Heart right ventricle (tissue), 16 donors: Measurements from ENCODE around the gene SCN5A. TPM values are rescaled to one million over a fixed set of nuclear protein-coding genes. Genes with fewer than 3 reads are reported as not detected.

Experiments used
- ATAC-seq, 8 donors: fragments of 200-7000 bp; cut with Tn5 transposase; one replicate each; pipeline ENCODE4 v1.9.1; 2020; ENCODE audit warnings: mild to moderate bottlenecking in 8 of 8, moderate library complexity in 8 of 8, moderate number of reproducible peaks in 1 of 8
- DNase-seq, 2 donors: peaks; one replicate each; pipeline ENCODE4 v3.0.0-alpha.2; 2020
- H3K27ac ChIP-seq, 10 donors: fragments of 200-600 bp; sonication (generic) in 2 of 10; one replicate each; pipeline versions ENCODE4 v1.5.0 to v1.8.0; 2020 to 2022; ENCODE audit warnings: mild to moderate bottlenecking in 3 of 10
- H3K27me3 ChIP-seq, 7 donors: fragments of 200-600 bp; one replicate each; pipeline ENCODE4 v1.8.0; 2021 to 2022; ENCODE audit warnings: mild to moderate bottlenecking in 2 of 7
- H3K36me3 ChIP-seq, 9 donors: fragments of 200-600 bp; sonication (generic) in 1 of 9; one replicate each; pipeline versions ENCODE4 v1.5.0 to v1.8.0; 2020 to 2022; ENCODE audit warnings: mild to moderate bottlenecking in 2 of 9
- H3K4me1 ChIP-seq, 9 donors: fragments of 200-600 bp; sonication (generic) in 1 of 9; one replicate each; pipeline versions ENCODE4 v1.5.0 to v1.8.0; 2020 to 2022; ENCODE audit warnings: mild to moderate bottlenecking in 4 of 9
- H3K4me3 ChIP-seq, 10 donors: fragments of 200-600 bp; sonication (generic) in 2 of 10; one replicate each; pipeline versions ENCODE4 v1.5.0 to v1.8.0; 2020 to 2022; ENCODE audit warnings: mild to moderate bottlenecking in 7 of 10, moderate library complexity in 2 of 10
- H3K9me3 ChIP-seq, 11 donors: fragments of 200-600 bp in 10 of 11; sonication (generic) in 2 of 11; one replicate each; pipeline versions ENCODE4 v1.5.0 to v1.8.0; 2013 to 2022; ENCODE audit warnings: mild to moderate bottlenecking in 2 of 11, control low read depth in 1 of 11, moderate library complexity in 1 of 11
- CTCF ChIP-seq, 9 donors: fragments of 200-600 bp; sonication (generic) in 2 of 9; IDR thresholded peaks; one replicate each; pipeline versions ENCODE4 v1.5.0 to v1.8.0; 2021 to 2022; ENCODE audit warnings: antibody characterized with exemption in 9 of 9, mild to moderate bottlenecking in 5 of 9, moderate library complexity in 1 of 9
- WGBS, 2 donors: extraction: QIAGEN DNeasy Blood & Tissue Kit; methylation state at CpG; one replicate each; pipeline ENCODE4 v1.1.7; 2013; ENCODE audit warnings: inconsistent platforms in 1 of 2; 5-methylcytosine and 5-hydroxymethylcytosine counted together
- intact Hi-C, 10 donors: fragments of 100-400 bp; cut with DNase I; formaldehyde crosslinking; loops; one replicate each; pipeline versions ENCODE4 v1.11.1 to v1.14.2; 2022
- polyA plus RNA-seq, 2 donors: library from polyadenylated mRNA; stranded (reverse); fragments of 200-250 nt; gene quantifications; one replicate each; pipeline ENCODE4 v1.2.3, GENCODE V29; 2013
- total RNA-seq, 10 donors: library from RNA; stranded (reverse); fragmentation: NEBNext Ultra II Directional in 3 of 10; extraction: Animal tissue kit (Norgen Biotek cat#: 25700) in 3 of 10; gene quantifications; one replicate each; pipeline versions ENCODE4 v1.2.1 to v1.2.4, GENCODE V29; 2021 to 2023
- donor health status: Arrhythmogenic right ventricular cardiomyopathy.
- donor health status: ischemic (EF 13 %, LVEDD 7.1; RV severe dilation, severe dysfunction).
- donor health status: healthy with polysubstance abuse.
- donor health status: DM: no; HTN: yes; CAD: no.
- donor health status: DM: no; HTN: no; CAD: no.
- donor health status: ischemic (EF 25% LVEDD 6.9; RV normal size, moderate dysfunction).
- donor health status: ischemic (EF 25% LVEDD 5.7; RV mildly dilated, moderate dysfunction).
- donor health status: healthy.
- donor health status: DM: yes; HTN: yes; CAD: no.
- donor health status: Ischemic cardiomyopathy.
- donor health status: ischemic (EF 35%, LVEDD 5.7; RV mildly dilated, moderate dysfunction).
- donor health status: nonischemic (EF 11% LVEDD 7.7; RV severe dilation, severe dysfunction).
- donor health status: DM: yes; HTN: yes; CAD: no.
- donor health status: PGD.
- donor health status: ischemic (EF 29% LVEDD 5.4; RV normal size, mild dysfunction).
- donor health status: nonischemic (EF 23%, LVEDD 6.1; RV moderate dilation, normal function).

Gene SCN5A
- total and polyA plus RNA-seq, 12 donors, result 29.9 to 254 (median 177) TPM

GRCh38 chr3:38603731-38604131 lies 45.8 kb downstream of the SCN5A start:
- Histone ChIP-seq H3K4me3 (no peak overlapping the region), H3K4me1 (no peaks in the 10 kb centered on the region), H3K9me3 (peaks cover 0 to 7% (median 0%) of the 10 kb centered on the region in 11 donors), H3K27me3 (no peaks in the 10 kb centered on the region), H3K36me3 (peaks cover 0 to 98% (median 0%) of the 10 kb centered on the region in 9 donors), H3K27ac (no peak overlapping the region)
- intact Hi-C loops, result no loop called here
- no peak for DNase-seq
- 89% methylated on average over 16 of the region's 16 CpGs for WGBS, 2 donors
- TF ChIP-seq CTCF (IDR thresholded peaks at IDR 0.05), result no peak
- no peak for ATAC-seq

- peaks cover 0 to 7% (median 0%) of the 10 kb centered on the region in 11 donors for H3K9me3 ChIP-seq
- no peaks in the 10 kb centered on the region for H3K4me1 ChIP-seq
- H3K36me3 ChIP-seq, result peaks cover 0 to 98% (median 0%) of the 10 kb centered on the region in 9 donors
- no peak for TF ChIP-seq CTCF (IDR thresholded peaks at IDR 0.05)
- no peaks in the 10 kb centered on the region for H3K27me3 ChIP-seq
- no peak for DNase-seq
- no peak overlapping the region for H3K27ac ChIP-seq
- WGBS, 2 donors, result 76 to 86% methylated on average over 7 of the region's 7 CpGs
- ATAC-seq, result no peak
- no peak overlapping the region for H3K4me3 ChIP-seq
- intact Hi-C loops, result no loop called here
These were observed 46.8 kb downstream of the SCN5A start for GRCh38 chr3:38602576-38603250.

GRCh38 chr3:38601956-38602550 lies 47.4 kb downstream of the SCN5A start:
- no peak for TF ChIP-seq CTCF (IDR thresholded peaks at IDR 0.05)
- H3K27me3 ChIP-seq, result no peaks in the 10 kb centered on the region
- peaks cover 0 to 96% (median 0%) of the 10 kb centered on the region in 9 donors for H3K36me3 ChIP-seq
- no peak for DNase-seq
- no peak for ATAC-seq
- H3K27ac ChIP-seq, result no peak overlapping the region
- WGBS, 2 donors, result 74 to 78% methylated on average over 3 of the region's 3 CpGs
- H3K9me3 ChIP-seq, result peaks cover 0 to 7% (median 0%) of the 10 kb centered on the region in 11 donors
- intact Hi-C loops, result no loop called here
- no peaks in the 10 kb centered on the region for H3K4me1 ChIP-seq
- H3K4me3 ChIP-seq, result no peak overlapping the region

- no peak overlapping the region for H3K27ac ChIP-seq
- peaks cover 0 to 87% (median 0%) of the 10 kb centered on the region in 9 donors for H3K36me3 ChIP-seq
- no peaks in the 10 kb centered on the region for H3K27me3 ChIP-seq
- DNase-seq (no peak), ATAC-seq (no peak)
- no peak overlapping the region for H3K4me3 ChIP-seq
- peaks cover 0 to 7% (median 0%) of the 10 kb centered on the region in 11 donors for H3K9me3 ChIP-seq
- intact Hi-C loops, result no loop called here
- 44 to 54% methylated on average over 1 of the region's 1 CpG for WGBS, 2 donors
- no peak for TF ChIP-seq CTCF (IDR thresholded peaks at IDR 0.05)
- no peaks in the 10 kb centered on the region for H3K4me1 ChIP-seq
These were observed 48.9 kb downstream of the SCN5A start for GRCh38 chr3:38600551-38600950.
